MM.1S (cell line): ENCODE measurements around the gene PDE3B.

Source experiments
- DNase-seq: peaks from one replicate; pipeline ENCODE4 v3.0.0-alpha.2; 2015
- H2AFZ ChIP-seq: fragments of 300-600 bp; sonication (generic); 2 replicates; pipeline ENCODE4 v1.6.0; 2016; ENCODE audit warnings: antibody characterized with exemption, low read length
- H3F3A ChIP-seq: fragments of 300-600 bp; sonication (generic); 2 replicates; pipeline ENCODE4 v1.6.1; 2016; ENCODE audit warnings: mild to moderate bottlenecking, antibody characterized with exemption, low read length, moderate library complexity, mixed read lengths; ENCODE audit not compliant: insufficient read depth
- H3K27ac ChIP-seq: fragments of 300-600 bp; sonication (generic); 2 replicates; pipeline ENCODE4 v1.5.1; 2016; ENCODE audit warnings: mild to moderate bottlenecking, low read length
- H3K27me3 ChIP-seq: fragments of 300-600 bp; sonication (generic); replicated peaks from 2 replicates; pipeline ENCODE4 v1.6.0; 2016; ENCODE audit warnings: low read length; ENCODE audit not compliant: insufficient read depth
- H3K36me3 ChIP-seq: fragments of 300-600 bp; sonication (generic); replicated peaks from 2 replicates; pipeline ENCODE4 v1.6.1; 2016; ENCODE audit warnings: mild to moderate bottlenecking, low read length, mixed read lengths; ENCODE audit not compliant: insufficient read depth
- H3K4me1 ChIP-seq: fragments of 300-600 bp; sonication (generic); 2 replicates; pipeline ENCODE4 v1.6.1; 2016; ENCODE audit warnings: low read length, mixed read lengths
- H3K4me2 ChIP-seq: fragments of 300-600 bp; sonication (generic); 2 replicates; pipeline ENCODE4 v1.6.0; 2016; ENCODE audit warnings: low read depth, low read length
- H3K4me3 ChIP-seq: fragments of 300-600 bp; sonication (generic); 2 replicates; pipeline ENCODE4 v1.5.1; 2016; ENCODE audit warnings: low read length, mixed read lengths
- H3K79me2 ChIP-seq: fragments of 300-600 bp; sonication (generic); 2 replicates; pipeline ENCODE4 v1.6.1; 2016; ENCODE audit warnings: mixed run types, low read length, mixed read lengths
- H3K9ac ChIP-seq: fragments of 300-600 bp; sonication (generic); 2 replicates; pipeline ENCODE4 v1.6.1; 2016; ENCODE audit warnings: low read length, mixed read lengths
- H3K9me2 ChIP-seq: fragments of 300-600 bp; sonication (generic); replicated peaks from 2 replicates; pipeline ENCODE4 v1.6.1; 2016; ENCODE audit warnings: mild to moderate bottlenecking, low read length, mixed read lengths; ENCODE audit not compliant: insufficient read depth
- H3K9me3 ChIP-seq: fragments of 300-600 bp; sonication (generic); replicated peaks from 2 replicates; pipeline ENCODE4 v1.6.1; 2016; ENCODE audit warnings: mild to moderate bottlenecking, low read length, mixed read lengths; ENCODE audit not compliant: insufficient read depth
- H4K20me1 ChIP-seq: fragments of 300-600 bp; sonication (generic); 2 replicates; pipeline ENCODE4 v1.6.1; 2016; ENCODE audit warnings: mild to moderate bottlenecking, low read length, moderate library complexity, mixed read lengths; ENCODE audit not compliant: insufficient read depth
- CTCF ChIP-seq: fragments of 300-600 bp; sonication (generic); IDR thresholded peaks from 2 replicates; pipeline ENCODE4 v1.5.1; 2016; ENCODE audit warnings: antibody characterized with exemption, low read length, mixed read lengths
- EZH2 ChIP-seq: fragments of 300-600 bp; sonication (generic); optimal IDR thresholded peaks from 2 replicates; pipeline ENCODE3; 2017; ENCODE audit warnings: low read depth, mild to moderate bottlenecking, antibody characterized with exemption, low read length, mixed read lengths
- EZH2phosphoT487 ChIP-seq: fragments of 300-600 bp; sonication (generic); IDR thresholded peaks from 2 replicates; pipeline ENCODE4 v1.6.1; 2018; ENCODE audit warnings: antibody characterized with exemption, low read length

Gene PDE3B

GRCh38 chr11:14700593-14700992, 57.0 kb downstream of the PDE3B start:
- peak; percentile 39 for DNase-seq
- TF ChIP-seq CTCF (no peak), EZH2phosphoT487 (no peak), EZH2 (no peak)
- Histone ChIP-seq H3K27me3 (no peaks in the 10 kb centered on the region), H3K4me1 (peaks cover 6% of the 10 kb centered on the region; the same call in 1 of the 2 replicates), H3K36me3 (no peaks in the 10 kb centered on the region; the same call in 1 of the 2 replicates), H3K9ac (no peak overlapping the region), H3K9me2 (no peaks in the 10 kb centered on the region), H3F3A (no peaks in the 10 kb centered on the region), H4K20me1 (no peaks in the 10 kb centered on the region), H3K79me2 (no peaks in the 10 kb centered on the region), H3K4me2 (peak overlapping the region; percentile 20; the same call in 1 of the 2 replicates), H2AFZ (no peak overlapping the region), H3K4me3 (no peak overlapping the region), H3K9me3 (no peaks in the 10 kb centered on the region), H3K27ac (no peak overlapping the region)

GRCh38 chr11:14702760-14703159, 59.2 kb downstream of the PDE3B start:
- H3K4me1 ChIP-seq, result peaks cover 6% of the 10 kb centered on the region; the same call in 1 of the 2 replicates
- H4K20me1 ChIP-seq, result no peaks in the 10 kb centered on the region
- no peak overlapping the region for H3K4me2 ChIP-seq
- no peak overlapping the region for H3K9ac ChIP-seq
- no peak overlapping the region for H3K4me3 ChIP-seq
- H3K79me2 ChIP-seq, result no peaks in the 10 kb centered on the region
- TF ChIP-seq EZH2 (no peak), CTCF (no peak), EZH2phosphoT487 (no peak)
- H3K27ac ChIP-seq, result no peak overlapping the region
- H3K9me2 ChIP-seq, result no peaks in the 10 kb centered on the region
- H3K27me3 ChIP-seq, result no peaks in the 10 kb centered on the region
- H2AFZ ChIP-seq, result no peak overlapping the region
- no peak for DNase-seq
- H3K9me3 ChIP-seq, result no peaks in the 10 kb centered on the region
- H3K36me3 ChIP-seq, result no peaks in the 10 kb centered on the region; the same call in 1 of the 2 replicates
- H3F3A ChIP-seq, result no peaks in the 10 kb centered on the region

GRCh38 chr11:14703731-14704130, 60.1 kb downstream of the PDE3B start:
- Histone ChIP-seq H3K9me3 (no peaks in the 10 kb centered on the region), H3K4me2 (no peak overlapping the region)

More at GRCh38 chr11:14703731-14704130, 60.1 kb downstream of the PDE3B start:
- no peaks in the 10 kb centered on the region; the same call in 1 of the 2 replicates for H3K36me3 ChIP-seq
- H3K9ac ChIP-seq, result no peak overlapping the region
- H3F3A ChIP-seq, result no peaks in the 10 kb centered on the region
- no peaks in the 10 kb centered on the region for H3K27me3 ChIP-seq
- no peaks in the 10 kb centered on the region for H3K79me2 ChIP-seq
- H4K20me1 ChIP-seq, result no peaks in the 10 kb centered on the region
- H3K27ac ChIP-seq, result no peak overlapping the region
- H3K4me3 ChIP-seq, result no peak overlapping the region
- H3K4me1 ChIP-seq, result peaks cover 6% of the 10 kb centered on the region; the same call in 1 of the 2 replicates
- no peaks in the 10 kb centered on the region for H3K9me2 ChIP-seq
- DNase-seq, result no peak
- TF ChIP-seq EZH2phosphoT487 (no peak), EZH2 (no peak), CTCF (no peak)
- no peak overlapping the region for H2AFZ ChIP-seq
